H1 (cell line): ENCODE measurements around the gene NTN1. TPM values are rescaled to one million over a fixed set of nuclear protein-coding genes. Genes with fewer than 3 reads are reported as not detected.

Experiments
- CTCF ChIA-PET: fragments of 300-600 bp; sonication (Branson Sonifier 250); formaldehyde crosslinking; loops from one replicate; lab custom pipeline; 2021; ENCODE audit not compliant: partially characterized antibody; lab: Charles Lee
- POLR2A ChIA-PET: fragments of 300-600 bp; sonication (Branson Sonifier 250); formaldehyde crosslinking; loops from one replicate; lab custom pipeline; 2021; ENCODE audit warnings: inconsistent platforms; ENCODE audit not compliant: partially characterized antibody; lab: Charles Lee
- DNase-seq, 2 experiments: peaks; one replicate each; pipeline versions ENCODE4 v3.0.0 to v3.0.0-alpha.2; 2010 to 2022; ENCODE audit warnings: low spot score in 2 of 2, low read depth in 1 of 2, mixed read lengths in 1 of 2
- FAIRE-seq: peaks from 2 replicates; lab custom pipeline; 2011; peaks lifted over from hg19 to GRCh38; lab: Jason Lieb, UNC
- H2AFZ ChIP-seq: 2 replicates; pipeline ENCODE4 v1.8.1; 2012; ENCODE audit warnings: low read length, inconsistent platforms
- H2AK5ac ChIP-seq: 2 replicates; pipeline ENCODE4 v1.6.1; 2013; ENCODE audit warnings: low read depth, low read length
- H2BK120ac ChIP-seq: replicated peaks from 2 replicates; pipeline ENCODE3; 2013; ENCODE audit warnings: low read depth, low read length, inconsistent platforms
- H2BK12ac ChIP-seq: 2 replicates; pipeline ENCODE4 v1.6.1; 2013; ENCODE audit warnings: low read depth, low read length
- H2BK15ac ChIP-seq: 2 replicates; pipeline ENCODE4 v1.6.1; 2013; ENCODE audit warnings: low read length
- H2BK20ac ChIP-seq: 2 replicates; pipeline ENCODE4 v1.6.1; 2013; ENCODE audit warnings: low read length
- H2BK5ac ChIP-seq: 2 replicates; pipeline ENCODE4 v1.6.1; 2013; ENCODE audit warnings: low read depth, low read length
- H3K14ac ChIP-seq: 2 replicates; pipeline ENCODE4 v1.6.1; 2013; ENCODE audit warnings: inconsistent platforms; ENCODE audit not compliant: insufficient read length
- H3K18ac ChIP-seq: 2 replicates; pipeline ENCODE4 v1.6.1; 2013; ENCODE audit warnings: low read length; ENCODE audit errors: extremely low read depth
- H3K23ac ChIP-seq: 2 replicates; pipeline ENCODE4 v1.6.1; 2013; ENCODE audit warnings: inconsistent platforms; ENCODE audit not compliant: insufficient read length
- H3K23me2 ChIP-seq: 2 replicates; pipeline ENCODE4 v1.6.1; 2013; ENCODE audit warnings: low read depth, low read length
- H3K27ac ChIP-seq: 2 replicates; pipeline ENCODE4 v1.6.1; 2011; ENCODE audit warnings: low read depth, low read length, inconsistent platforms
- H3K27me3 ChIP-seq, 4 experiments: replicated peaks in 1 of 4; 1 replicate in 1 of 4; 2 replicates in 3 of 4; pipeline versions ENCODE4 v1.6.1 to v1.8.1; 2011 to 2013; ENCODE audit warnings: low read length in 3 of 4, mild to moderate bottlenecking in 3 of 4, inconsistent platforms in 2 of 4, mixed read lengths in 2 of 4, moderate library complexity in 1 of 4; ENCODE audit not compliant: control insufficient read depth in 3 of 4, insufficient read depth in 3 of 4; ENCODE audit errors: extremely low read depth in 1 of 4
- H3K36me3 ChIP-seq, 4 experiments: 2 replicates each; pipeline versions ENCODE4 v1.6.1 to v1.8.1; 2011 to 2013; ENCODE audit warnings: mild to moderate bottlenecking in 4 of 4, low read length in 3 of 4, moderate library complexity in 2 of 4, control low read depth in 1 of 4, inconsistent platforms in 1 of 4; ENCODE audit not compliant: insufficient read depth in 4 of 4, control insufficient read depth in 2 of 4
- H3K4ac ChIP-seq: replicated peaks from 2 replicates; pipeline ENCODE3; 2013; ENCODE audit warnings: low read length, low read depth, mixed read lengths, inconsistent platforms; ENCODE audit not compliant: insufficient read length
- H3K4me1 ChIP-seq, 4 experiments: replicated peaks in 1 of 4; 1 replicate in 1 of 4; 2 replicates in 3 of 4; pipeline versions ENCODE4 v1.6.1 to v1.8.1; 2011 to 2013; ENCODE audit warnings: low read length in 3 of 4, inconsistent platforms in 2 of 4, mixed read lengths in 1 of 4; ENCODE audit not compliant: insufficient read depth in 4 of 4, control insufficient read depth in 3 of 4
- H3K4me2 ChIP-seq, 2 experiments: 2 replicates each; pipeline versions ENCODE4 v1.6.1 to v1.8.1; 2011 to 2013; ENCODE audit warnings: low read depth in 2 of 2, low read length in 2 of 2, control low read depth in 1 of 2, inconsistent platforms in 1 of 2, mild to moderate bottlenecking in 1 of 2; ENCODE audit not compliant: insufficient read depth in 1 of 2
- H3K4me3 ChIP-seq, 4 experiments: fragments of 200-600, 300-600 bp in 1 of 4; sonication (generic), shearing (Covaris generic), sonication (Bioruptor Twin) in 1 of 4; 2 replicates each; pipeline versions ENCODE4 v1.5.1 to v1.8.1; 2011 to 2016; ENCODE audit warnings: low read length in 4 of 4, low read depth in 3 of 4, control low read depth in 2 of 4, inconsistent platforms in 2 of 4, mild to moderate bottlenecking in 2 of 4, mixed read lengths in 1 of 4, moderate library complexity in 1 of 4; ENCODE audit not compliant: insufficient read depth in 2 of 4; ENCODE audit errors: extremely low read depth in 1 of 4
- H3K56ac ChIP-seq: replicated peaks from 2 replicates; pipeline ENCODE3; 2013; ENCODE audit warnings: low read depth, mild to moderate bottlenecking, mixed read lengths, low read length, inconsistent platforms; ENCODE audit not compliant: insufficient read length
- H3K79me1 ChIP-seq: 2 replicates; pipeline ENCODE4 v1.6.1; 2013; ENCODE audit warnings: low read depth, low read length, control low read depth
- H3K79me2 ChIP-seq, 2 experiments: 2 replicates each; pipeline versions ENCODE4 v1.6.1 to v1.8.1; 2012 to 2013; ENCODE audit warnings: low read length in 2 of 2, mild to moderate bottlenecking in 2 of 2, inconsistent platforms in 1 of 2; ENCODE audit not compliant: insufficient read depth in 2 of 2, control insufficient read depth in 1 of 2
- H3K9ac ChIP-seq, 4 experiments: replicated peaks in 1 of 4; 1 replicate in 1 of 4; 2 replicates in 3 of 4; pipeline versions ENCODE4 v1.6.1 to v1.8.1; 2011 to 2013; ENCODE audit warnings: low read depth in 3 of 4, low read length in 3 of 4, control low read depth in 2 of 4, mild to moderate bottlenecking in 2 of 4, moderate library complexity in 2 of 4, inconsistent platforms in 1 of 4; ENCODE audit errors: extremely low read depth in 1 of 4
- H3K9me3 ChIP-seq, 2 experiments: 2 replicates each; pipeline versions ENCODE4 v1.6.1 to v1.8.1; 2012 to 2013; ENCODE audit warnings: mild to moderate bottlenecking in 2 of 2, moderate library complexity in 2 of 2, control low read depth in 1 of 2, inconsistent platforms in 1 of 2, low read depth in 1 of 2, low read length in 1 of 2, mixed read lengths in 1 of 2; ENCODE audit not compliant: insufficient read depth in 2 of 2
- H4K20me1 ChIP-seq, 2 experiments: replicated peaks in 1 of 2; 2 replicates each; pipeline versions ENCODE3 to v1.8.1; 2011 to 2013; ENCODE audit warnings: inconsistent platforms in 2 of 2, low read length in 2 of 2, mild to moderate bottlenecking in 1 of 2; ENCODE audit not compliant: insufficient read depth in 2 of 2, control insufficient read depth in 1 of 2
- H4K5ac ChIP-seq: 2 replicates; pipeline ENCODE4 v1.6.1; 2013; ENCODE audit warnings: low read length, low read depth, mixed read lengths, inconsistent platforms; ENCODE audit not compliant: insufficient read length
- H4K8ac ChIP-seq: 2 replicates; pipeline ENCODE4 v1.8.0; 2013; ENCODE audit warnings: mild to moderate bottlenecking, moderate library complexity, low read length, inconsistent platforms; ENCODE audit not compliant: insufficient read depth; ENCODE audit errors: extremely low read depth
- H4K91ac ChIP-seq: replicated peaks from 2 replicates; pipeline ENCODE3; 2013; ENCODE audit warnings: low read length, mixed read lengths, inconsistent platforms; ENCODE audit not compliant: insufficient read length
- ASH2L ChIP-seq: fragments of 200-600, 300-600 bp; sonication (generic); IDR thresholded peaks from one replicate; pipeline ENCODE4 v1.7.1; 2017; ENCODE audit warnings: low read length
- BRCA1 ChIP-seq: IDR thresholded peaks from 2 replicates; pipeline ENCODE4 v1.6.1; 2012; ENCODE audit warnings: low read depth, low read length, improper control_type of control experiment
- FOSL1 ChIP-seq: IDR thresholded peaks from 2 replicates; pipeline ENCODE4 v1.6.1; 2011; ENCODE audit warnings: mild to moderate bottlenecking, low read depth, low read length, moderate library complexity; ENCODE audit not compliant: insufficient read depth
- HDAC2 ChIP-seq, 2 experiments: fragments of 300-600 bp in 1 of 2; sonication (generic) in 1 of 2; IDR thresholded peaks; 2 replicates each; pipeline ENCODE4 v1.6.1; 2011 to 2012; ENCODE audit warnings: low read depth in 2 of 2, low read length in 2 of 2, mild to moderate bottlenecking in 2 of 2, moderate library complexity in 2 of 2, borderline replicate concordance in 1 of 2, inconsistent platforms in 1 of 2
- HDAC6 ChIP-seq: IDR thresholded peaks from one replicate; pipeline ENCODE4 v1.7.1; 2012; ENCODE audit warnings: low read depth, mild to moderate bottlenecking, inconsistent platforms, low read length, moderate library complexity
- PHF8 ChIP-seq: fragments of 200-600 bp; sonication (generic); conservative IDR thresholded peaks from 2 replicates; pipeline ENCODE4 v1.7.1; 2012; ENCODE audit warnings: low read depth, mild to moderate bottlenecking, inconsistent platforms, low read length, moderate library complexity
- RAD21 ChIP-seq, 2 experiments: IDR thresholded peaks in 1 of 2; conservative IDR thresholded peaks in 1 of 2; 2 replicates each; pipeline ENCODE4 v1.6.1; 2011; ENCODE audit warnings: low read depth in 2 of 2, low read length in 2 of 2, improper control_type of control experiment in 1 of 2, inconsistent platforms in 1 of 2, mild to moderate bottlenecking in 1 of 2, moderate library complexity in 1 of 2
- TBP ChIP-seq: IDR thresholded peaks from 2 replicates; pipeline ENCODE4 v1.6.1; 2011; ENCODE audit warnings: low read depth, low read length, improper control_type of control experiment
- WGBS, 2 experiments: shearing (Covaris generic) in 1 of 2; methylation state at CpG; one replicate each; pipeline versions ENCODE4 v1.1.6 to v1.1.7; 2013 to 2015; ENCODE audit warnings: low lambda C conversion rate in 2 of 2, mixed read lengths in 2 of 2, inconsistent platforms in 1 of 2, low coverage in 1 of 2, missing lambda C conversion rate in 1 of 2; ENCODE audit not compliant: insufficient replicate concordance in 2 of 2, insufficient coverage in 1 of 2, insufficient read length in 1 of 2; ENCODE audit errors: extremely low coverage in 1 of 2, missing lambda C conversion rate in 1 of 2; 5-methylcytosine and 5-hydroxymethylcytosine counted together
- polyA plus RNA-seq, 7 experiments: library from polyadenylated mRNA; depleted of rRNA in 3 of 7; stranded (reverse) in 5 of 7; unstranded in 2 of 7; fragments of >200 nt in 5 of 7; fragments of 200-250 nt in 2 of 7; gene quantifications; 1 replicate in 5 of 7; 2 replicates in 1 of 7; 4 replicates in 1 of 7; pipeline versions ENCODE4 v1.2.1 to v1.2.3, GENCODE V29; 2011 to 2013; ENCODE audit warnings: missing spikeins in 2 of 7, mixed read lengths in 2 of 7
- total RNA-seq: library from RNA; stranded (reverse); fragmentation: NEBNext Ultra II Directional; extraction: Animal tissue kit (Norgen Biotek cat#: 25700); gene quantifications from 2 replicates; pipeline ENCODE4 v1.2.1, GENCODE V29; 2021

NTN1 gene
- total and polyA plus RNA-seq, 2 of the 8 experiments (the other 6 are each of a cell fraction or from before 2014, with no cell fraction given), result 2.0 to 2.3 TPM

DNA sequence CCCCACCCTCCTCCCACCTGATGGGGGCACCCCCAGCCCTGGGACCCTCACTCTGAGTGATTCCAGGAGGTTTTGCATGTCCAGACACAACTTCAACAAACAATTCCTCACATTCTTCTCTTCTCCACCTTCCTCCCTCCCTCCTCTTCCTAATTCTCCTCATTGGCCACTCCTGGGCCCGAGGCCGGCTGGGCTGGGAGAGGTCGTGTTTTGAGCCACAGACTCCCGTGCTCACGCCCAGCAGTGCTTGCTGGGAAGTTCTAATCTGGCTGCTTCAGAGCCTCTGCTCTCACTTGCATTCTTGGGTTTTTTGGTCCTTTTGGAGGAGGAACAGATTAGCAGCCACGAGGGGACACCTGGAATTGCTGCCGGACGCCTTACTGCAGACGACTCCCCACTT lies 157.0 kb downstream of the NTN1 start:
- Histone ChIP-seq H3K27me3 (no peaks in the 10 kb centered on the region), H2AK5ac (no peak overlapping the region), H3K27ac (no peak overlapping the region), H3K56ac (no peak overlapping the region), H4K5ac (no peak overlapping the region), H3K4me3 (no peak overlapping the region), H4K20me1 (no peaks in the 10 kb centered on the region), H2BK12ac (peak overlapping the region; percentile 20; the same call in 1 of the 2 replicates), H2BK20ac (0 out of 2 replicates have a peak overlapping the region, but pooled peaks have one; percentile 15), H2AFZ (no peak overlapping the region), H2BK15ac (no peak overlapping the region), H3K14ac (no peak overlapping the region), H3K36me3 (no peaks in the 10 kb centered on the region), H3K4ac (no peak overlapping the region), H2BK120ac (no peak overlapping the region), H4K91ac (peak overlapping the region; percentile 25), H3K23me2 (peaks cover 2% of the 10 kb centered on the region; the same call in 1 of the 2 replicates), H3K79me1 (no peaks in the 10 kb centered on the region), H3K9ac (no peak overlapping the region), H3K9me3 (no peaks in the 10 kb centered on the region), H3K23ac (no peak overlapping the region), H2BK5ac (no peak overlapping the region), H3K79me2 (no peaks in the 10 kb centered on the region), H3K4me2 (no peak overlapping the region), H3K18ac (no peak overlapping the region), H4K8ac (no peak overlapping the region; the same call in 1 of the 2 replicates), H3K4me1 (peaks cover 0 to 4% (median 0%) of the 10 kb centered on the region in 4 experiments; a peak in 1 of 7 replicates)
- DNase-seq (no peak), FAIRE-seq (no peak)
- POLR2A ChIA-PET, result interaction anchor here (1.4 kb wide), 1 partner anchor 182 kb away, joined by 3 read pairs; no protein-coding TSS in a partner anchor
- WGBS, 2 experiments, result 92% methylated on average over 5 of the region's 9 CpGs; no CpG with 5 or more reads in 1 of the 2 experiments
- TF ChIP-seq FOSL1 (no peak), TBP (no peak), PHF8 (no peak), HDAC2 (IDR thresholded peaks at IDR 0.05; ENCODE audit: borderline replicate concordance in 1 of 2, low read depth in 2 of 2, low read length in 2 of 2) (no peak), BRCA1 (no peak), ASH2L (no peak), RAD21 (IDR thresholded peaks at IDR 0.05 in 1 of 2, conservative IDR thresholded peaks at IDR 0.05 in 1 of 2; ENCODE audit: low read depth in 2 of 2, low read length in 2 of 2) (no peak), HDAC6 (no peak)
- CTCF ChIA-PET, result interaction anchor here (1.0 to 3.1 kb wide), 7 partner anchors 9 to 276 kb away, joined by 3 to 11 read pairs (median 5); no protein-coding TSS in a partner anchor
